WTC11 (cell line): ENCODE measurements around the gene RBM38. TPM values are rescaled to one million over a fixed set of nuclear protein-coding genes. Genes with fewer than 3 reads are reported as not detected.

Source experiments
- ATAC-seq: fragments of 200-7000 bp; cut with Tn5 transposase; 2 replicates; pipeline ENCODE4 v1.10.0; 2021; ENCODE audit warnings: mild to moderate bottlenecking, moderate library complexity
- CTCF ChIA-PET: fragments of 300-600 bp; sonication (Branson Sonifier 250); formaldehyde crosslinking; loops from one replicate; lab custom pipeline; 2021; ENCODE audit warnings: antibody characterized with exemption; lab: Charles Lee
- POLR2A ChIA-PET: fragments of 350-600 bp; sonication (Branson Sonifier 250); formaldehyde crosslinking; loops from one replicate; lab custom pipeline; 2021; ENCODE audit warnings: antibody characterized with exemption; lab: Charles Lee
- DNase-seq: peaks from one replicate; pipeline ENCODE4 v3.0.0; 2021; ENCODE audit warnings: low spot score
- H3K27ac Mint-ChIP-seq: 2 replicates; pipeline ENCODE4 v1.8.0; 2021; ENCODE audit warnings: mixed read lengths
- H3K27me3 Mint-ChIP-seq: 2 replicates; pipeline ENCODE4 v1.8.0; 2021; ENCODE audit warnings: low read depth, mild to moderate bottlenecking, moderate library complexity, mixed read lengths
- H3K36me3 Mint-ChIP-seq: 2 replicates; pipeline ENCODE4 v1.8.0; 2021; ENCODE audit warnings: mixed read lengths
- H3K4me1 Mint-ChIP-seq: 2 replicates; pipeline ENCODE4 v1.8.0; 2022; ENCODE audit warnings: mixed read lengths
- H3K4me3 Mint-ChIP-seq: 2 replicates; pipeline ENCODE4 v1.8.0; 2021; ENCODE audit warnings: mild to moderate bottlenecking, moderate library complexity, mixed read lengths
- H3K9me3 Mint-ChIP-seq: 2 replicates; pipeline ENCODE4 v1.8.0; 2021; ENCODE audit warnings: mixed read lengths
- CREM ChIP-seq: sonication (generic); formaldehyde crosslinking; IDR thresholded peaks from 2 replicates; pipeline ENCODE4 v1.8.1; 2022; ENCODE audit warnings: mild to moderate bottlenecking, missing genetic modification reagents, moderate library complexity
- CTCF ChIP-seq: fragments of 200-600 bp; IDR thresholded peaks from 2 replicates; pipeline ENCODE4 v1.8.0; 2022; ENCODE audit warnings: antibody characterized with exemption
- ELF4 ChIP-seq: sonication (generic); formaldehyde crosslinking; IDR thresholded peaks from 2 replicates; pipeline ENCODE4 v1.8.1; 2022; ENCODE audit warnings: low read depth, mild to moderate bottlenecking, moderate library complexity, missing genetic modification reagents
- ESRRA ChIP-seq: sonication (generic); formaldehyde crosslinking; IDR thresholded peaks from 2 replicates; pipeline ENCODE4 v1.8.1; 2022; ENCODE audit warnings: mild to moderate bottlenecking, missing genetic modification reagents, borderline replicate concordance
- ETV6 ChIP-seq: sonication (generic); formaldehyde crosslinking; IDR thresholded peaks from 2 replicates; pipeline ENCODE4 v1.8.1; 2022; ENCODE audit warnings: mild to moderate bottlenecking, missing genetic modification reagents
- FOXP1 ChIP-seq: sonication (generic); formaldehyde crosslinking; IDR thresholded peaks from 2 replicates; pipeline ENCODE4 v1.8.0; 2022; ENCODE audit warnings: missing genetic modification reagents, mild to moderate bottlenecking, moderate library complexity, borderline replicate concordance
- GABPB1 ChIP-seq: sonication (generic); formaldehyde crosslinking; IDR thresholded peaks from 2 replicates; pipeline ENCODE4 v1.8.1; 2023; ENCODE audit warnings: mild to moderate bottlenecking, missing genetic modification reagents
- IRF1 ChIP-seq: sonication (generic); formaldehyde crosslinking; IDR thresholded peaks from 2 replicates; pipeline ENCODE4 v1.8.0; 2023; ENCODE audit warnings: missing genetic modification reagents
- IRF2 ChIP-seq: sonication (generic); formaldehyde crosslinking; IDR thresholded peaks from 2 replicates; pipeline ENCODE4 v1.8.0; 2022; ENCODE audit warnings: low read depth, missing genetic modification reagents, borderline replicate concordance
- KAT7 ChIP-seq: sonication (generic); formaldehyde crosslinking; IDR thresholded peaks from 2 replicates; pipeline ENCODE4 v1.8.1; 2023; ENCODE audit warnings: missing genetic modification reagents, mild to moderate bottlenecking, borderline replicate concordance
- NR1H2 ChIP-seq: sonication (generic); formaldehyde crosslinking; IDR thresholded peaks from 2 replicates; pipeline ENCODE4 v1.9.0; 2021; ENCODE audit warnings: mild to moderate bottlenecking, moderate library complexity, missing genetic modification reagents
- RELA ChIP-seq: sonication (generic); formaldehyde crosslinking; IDR thresholded peaks from 2 replicates; pipeline ENCODE4 v1.8.1; 2022; ENCODE audit warnings: missing genetic modification reagents, mild to moderate bottlenecking, borderline replicate concordance
- SMAD4 ChIP-seq: sonication (generic); formaldehyde crosslinking; IDR thresholded peaks from 2 replicates; pipeline ENCODE4 v1.8.0; 2022; ENCODE audit warnings: mild to moderate bottlenecking, missing genetic modification reagents
- TP53 ChIP-seq: sonication (generic); formaldehyde crosslinking; IDR thresholded peaks from 2 replicates; pipeline ENCODE4 v1.8.1; 2023; ENCODE audit warnings: mild to moderate bottlenecking, missing genetic modification reagents
- USF1 ChIP-seq: sonication (generic); formaldehyde crosslinking; IDR thresholded peaks from 2 replicates; pipeline ENCODE4 v1.8.0; 2022; ENCODE audit warnings: mild to moderate bottlenecking, missing genetic modification reagents
- ZMAT4 ChIP-seq: fragments of 250-450 bp; sonication (Bioruptor Pico); IDR thresholded peaks from 2 replicates; pipeline ENCODE4 v1.9.0; 2021; ENCODE audit warnings: mild to moderate bottlenecking
- ZNF512 ChIP-seq: sonication (generic); formaldehyde crosslinking; IDR thresholded peaks from 2 replicates; pipeline ENCODE4 v1.8.1; 2022; ENCODE audit warnings: missing genetic modification reagents, borderline replicate concordance
- ZNF532 ChIP-seq: fragments of 250-450 bp; sonication (Bioruptor Pico); IDR thresholded peaks from 2 replicates; pipeline ENCODE4 v1.9.0; 2021; ENCODE audit warnings: mild to moderate bottlenecking, borderline replicate concordance
- total RNA-seq: library from RNA; stranded (reverse); gene quantifications from 3 replicates; pipeline ENCODE4 v1.2.3, GENCODE V29; 2021

The RBM38 gene
- total RNA-seq, 1 experiment from 2014 or later: 69.0 TPM

GRCh38 chr20:57403216-57403615 is 12.0 kb downstream of the RBM38 start:
- no peak for DNase-seq
- ChIA-PET POLR2A (interaction anchor here (0.7 kb wide), 1 partner anchor 11 kb away, joined by 3 read pairs; no protein-coding TSS in a partner anchor), CTCF (interaction anchor here (0.5 to 0.9 kb wide), 2 partner anchors 79 to 96 kb away, joined by 3 to 4 read pairs; no protein-coding TSS in a partner anchor)

GRCh38 chr20:57404006-57404405 is 12.8 kb downstream of the RBM38 start:
- POLR2A ChIA-PET: interaction anchor here (0.7 kb wide), 1 partner anchor 12 kb away, joined by 3 read pairs; no protein-coding TSS in a partner anchor
- Mint-ChIP-seq H3K27ac (no peak overlapping the region), H3K4me1 (no peaks in the 10 kb centered on the region; the same call in 1 of the 2 replicates), H3K4me3 (no peak overlapping the region), H3K27me3 (no peaks in the 10 kb centered on the region), H3K9me3 (no peaks in the 10 kb centered on the region), H3K36me3 (peaks cover 43% of the 10 kb centered on the region)
- no peak for ATAC-seq
- CTCF ChIA-PET: no interaction called here
- DNase-seq: no peak
- TF ChIP-seq GABPB1 (CRISPR knock-in tag) (no peak), ZNF532 (no peak), FOXP1 (CRISPR knock-in tag) (no peak), ELF4 (no peak), CREM (CRISPR knock-in tag) (no peak), NR1H2 (CRISPR knock-in tag) (no peak), CTCF (no peak), ESRRA (no peak)

More at GRCh38 chr20:57403216-57403615, 12.0 kb downstream of the RBM38 start:
- Mint-ChIP-seq H3K9me3 (no peaks in the 10 kb centered on the region), H3K36me3 (peaks cover 45% of the 10 kb centered on the region)
- no peak for TF ChIP-seq ETV6 (CRISPR knock-in tag)
- no peak for TF ChIP-seq USF1 (CRISPR knock-in tag)
- TF ChIP-seq IRF1: no peak
- TF ChIP-seq KAT7 (CRISPR knock-in tag): no peak
- TF ChIP-seq CREM (CRISPR knock-in tag): no peak
- TF ChIP-seq RELA (CRISPR knock-in tag): no peak
- TF ChIP-seq SMAD4: no peak
- no peak for TF ChIP-seq FOXP1 (CRISPR knock-in tag)
- TF ChIP-seq CTCF: no peak
- TF ChIP-seq ZMAT4: no peak
- TF ChIP-seq IRF2 (CRISPR knock-in tag): no peak
- TF ChIP-seq ELF4: no peak
- no peak for TF ChIP-seq TP53 (CRISPR knock-in tag)
- TF ChIP-seq ZNF512 (CRISPR knock-in tag): no peak
- TF ChIP-seq, all 79 proteins: peak for 0
- no peaks in the 10 kb centered on the region for H3K27me3 Mint-ChIP-seq
- H3K27ac Mint-ChIP-seq: no peak overlapping the region; the same call in 1 of the 2 replicates
- peaks cover 3% of the 10 kb centered on the region for H3K4me1 Mint-ChIP-seq
- no peak for ATAC-seq
- no peak overlapping the region for H3K4me3 Mint-ChIP-seq
